SH-SY5Y (cell line): Measurements from ENCODE around the gene BZW2.

Experiments
- GATA2 ChIP-seq: IDR thresholded peaks from 2 replicates; pipeline ENCODE4 v1.6.1; 2011; ENCODE audit warnings: mild to moderate bottlenecking, low read depth, low read length
- GATA3 ChIP-seq: IDR thresholded peaks from 2 replicates; pipeline ENCODE4 v1.6.1; 2011; ENCODE audit warnings: low read depth, mild to moderate bottlenecking, low read length, moderate library complexity

- TF ChIP-seq GATA2 (no peak), GATA3 (no peak)
Observed at GRCh38 chr7:16616542-16616941, 29.4 kb upstream of the BZW2 start.
